Activated T-cell treated with anti-CD3 and anti-CD28 coated beads for 24 hours (primary cell): ENCODE results near the gene COX5A.

Source experiments
- DNase-seq: peaks from one replicate; pipeline ENCODE4 v3.0.0-alpha.2; 2020; ENCODE audit warnings: low read depth

Gene COX5A

GRCh38 chr15:74937590-74938371, at the start of gene COX5A:
COX5A (minus strand) TSS chr15:74938073; CDS start chr15:74938014, 59 bp downstream.
- DNase-seq = peak; percentile 86

- peak; percentile 46 for DNase-seq
These were observed 45.9 kb upstream of the COX5A start for GRCh38 chr15:74983725-74984231.

DNA sequence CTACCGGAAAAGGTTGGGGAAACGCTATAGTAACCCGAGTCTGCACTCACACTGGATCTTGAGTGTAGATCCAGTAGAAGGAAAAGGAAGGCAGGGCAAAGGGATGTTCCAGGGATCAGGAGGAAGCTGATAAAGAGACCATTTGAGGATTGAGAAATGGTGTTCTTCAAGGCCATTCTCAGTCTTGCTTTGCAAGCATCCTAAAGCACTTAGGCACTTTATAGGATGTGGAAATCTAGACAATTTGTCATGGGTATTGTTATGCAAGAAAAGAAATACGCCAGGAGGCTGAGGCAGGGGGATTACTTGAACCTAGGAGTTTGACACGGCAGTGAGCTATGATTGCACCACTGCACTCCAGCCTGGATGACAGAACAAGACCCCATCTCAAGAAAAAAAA, 44.3 kb upstream of the COX5A start:
- no peak for DNase-seq

DNA sequence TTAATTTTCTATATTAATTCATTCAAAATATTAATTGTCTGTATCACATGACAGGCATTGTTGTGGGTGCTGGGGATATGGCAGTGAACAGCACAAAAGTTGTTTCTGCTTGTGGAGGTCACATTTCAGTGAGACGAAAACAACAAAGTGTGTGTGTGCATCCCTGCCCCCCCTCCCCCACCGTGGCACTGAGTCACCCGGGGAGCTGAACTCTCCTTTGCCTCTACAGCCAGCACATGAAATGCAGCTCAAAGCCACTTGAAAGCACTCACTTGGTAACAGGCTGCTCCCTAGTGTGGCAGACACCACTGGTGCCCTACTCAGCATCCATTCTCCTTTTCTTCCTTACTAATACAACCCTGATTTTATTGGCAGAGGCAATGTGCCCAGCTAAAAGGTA, 40.6 kb upstream of the COX5A start:
- DNase-seq = peak; percentile 28

DNA sequence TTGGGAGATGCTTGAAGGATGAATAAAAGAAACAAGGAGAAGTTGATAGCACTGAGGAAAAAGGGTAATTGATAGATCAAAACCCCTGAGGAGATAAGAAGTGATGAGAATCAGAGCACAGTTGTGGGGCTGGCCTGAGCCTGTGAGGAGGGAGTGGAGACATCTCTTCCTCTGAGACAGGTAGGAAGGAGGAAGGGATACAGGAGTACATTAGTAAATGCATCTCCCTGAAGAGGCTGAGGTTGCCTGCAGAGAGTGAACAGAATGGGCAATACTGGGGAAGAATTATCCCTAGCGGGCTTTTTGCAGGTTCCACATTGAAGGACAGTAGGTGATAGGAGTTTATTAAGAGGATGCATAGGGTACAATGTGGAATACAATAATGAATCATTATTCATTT, 40.2 kb upstream of the COX5A start:
- DNase-seq = no peak

DNA sequence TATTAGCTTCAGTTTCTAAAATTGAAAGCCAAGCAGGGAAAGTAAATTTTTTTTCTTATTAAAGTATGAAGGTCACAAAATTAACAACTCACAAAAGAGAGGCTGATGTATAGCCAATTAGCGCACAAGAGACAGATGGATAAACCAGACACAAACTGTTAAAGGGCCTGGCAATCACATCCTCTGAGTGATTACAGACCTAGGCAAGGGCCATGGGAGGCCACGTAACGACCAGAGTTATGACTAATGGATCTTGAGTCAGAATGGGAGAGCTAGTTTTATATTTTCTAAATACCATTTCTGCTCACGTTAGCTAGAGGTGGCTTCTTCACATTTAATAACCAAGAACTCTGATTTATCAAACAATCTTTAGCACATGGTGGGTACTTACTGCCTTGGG, 39.7 kb upstream of the COX5A start:
- no peak for DNase-seq

DNA sequence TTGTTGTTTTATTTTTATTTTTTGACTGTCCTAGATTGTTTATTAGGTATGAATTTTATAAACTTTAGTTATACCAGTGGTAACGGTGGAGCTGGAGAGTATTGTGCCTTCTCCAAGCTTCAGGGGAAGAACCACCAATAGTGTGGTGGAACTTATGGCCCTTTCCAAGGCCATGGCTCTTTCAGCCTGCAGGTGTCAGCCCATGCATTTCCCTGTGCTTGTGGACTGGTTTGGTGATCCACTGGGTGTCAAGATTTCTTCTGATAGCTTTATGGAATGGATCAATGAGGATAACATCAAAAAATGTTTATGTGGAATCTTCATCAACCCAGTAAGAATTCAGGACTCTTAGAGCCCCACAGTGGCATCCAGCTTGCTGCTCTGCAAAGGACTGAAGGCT, 38.3 kb upstream of the COX5A start:
- no peak for DNase-seq

DNA sequence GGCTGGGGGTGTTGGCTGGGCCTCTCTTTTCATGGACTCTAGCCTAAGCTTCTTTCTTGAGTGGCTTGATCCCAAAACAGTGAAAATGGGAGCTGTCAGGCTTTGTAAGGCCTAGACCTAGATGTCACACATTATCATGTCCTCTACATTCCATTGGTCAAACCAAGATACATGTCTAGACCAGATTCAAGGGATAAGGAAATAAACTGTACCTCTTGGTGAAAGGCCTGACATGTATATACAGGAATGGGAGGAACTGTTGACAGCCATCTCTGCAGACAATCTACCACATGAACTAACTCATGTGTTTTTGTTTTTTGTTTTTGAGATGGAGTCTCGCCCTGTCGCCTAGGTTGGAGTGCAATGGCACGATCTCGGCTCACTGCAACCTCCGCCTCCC, 29.8 kb upstream of the COX5A start:
- no peak for DNase-seq

DNA sequence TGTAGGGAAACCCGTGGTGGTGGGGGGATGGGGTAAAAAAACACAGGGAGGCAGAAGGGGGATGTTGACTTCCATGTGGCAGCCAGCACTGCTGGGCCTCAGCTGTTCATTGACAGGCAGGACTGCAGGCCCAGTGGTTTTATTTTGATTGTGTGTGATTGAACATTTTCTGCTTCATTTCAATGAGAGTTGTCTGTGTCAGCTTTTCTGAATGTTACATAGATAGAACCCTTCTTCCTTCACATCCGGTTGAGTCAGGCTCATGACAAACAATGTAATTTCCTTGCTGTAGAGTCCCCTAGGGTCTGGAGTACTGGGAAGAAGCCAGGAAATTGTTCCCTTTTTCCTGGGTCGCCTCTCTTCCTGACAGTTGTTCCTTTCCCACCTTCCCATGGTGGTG, 26.9 kb upstream of the COX5A start:
- no peak for DNase-seq

DNA sequence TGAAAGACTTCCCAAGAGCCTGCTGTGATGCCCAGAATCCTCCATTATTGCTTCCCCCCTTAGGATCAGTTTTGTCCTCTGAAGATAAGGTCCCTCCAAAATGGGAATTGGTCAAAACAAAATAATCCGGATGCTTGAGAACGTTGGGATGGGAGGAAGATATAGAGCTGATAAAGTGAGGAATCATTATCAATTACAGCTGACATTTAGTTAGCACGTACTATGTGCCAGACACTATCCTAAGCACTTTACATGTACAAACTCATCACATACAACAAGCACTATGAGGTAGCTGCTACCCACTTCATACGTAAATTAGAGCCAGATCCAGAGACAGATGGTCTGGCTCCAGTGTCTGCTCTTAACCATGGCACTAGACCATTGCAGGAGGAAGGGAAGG, 25.3 kb upstream of the COX5A start:
- no peak for DNase-seq

- DNase-seq = no peak
These were observed 24.8 kb upstream of the COX5A start for GRCh38 chr15:74962671-74963070.

- no peak for DNase-seq
These were observed 24.3 kb upstream of the COX5A start for GRCh38 chr15:74962219-74962618.

DNA sequence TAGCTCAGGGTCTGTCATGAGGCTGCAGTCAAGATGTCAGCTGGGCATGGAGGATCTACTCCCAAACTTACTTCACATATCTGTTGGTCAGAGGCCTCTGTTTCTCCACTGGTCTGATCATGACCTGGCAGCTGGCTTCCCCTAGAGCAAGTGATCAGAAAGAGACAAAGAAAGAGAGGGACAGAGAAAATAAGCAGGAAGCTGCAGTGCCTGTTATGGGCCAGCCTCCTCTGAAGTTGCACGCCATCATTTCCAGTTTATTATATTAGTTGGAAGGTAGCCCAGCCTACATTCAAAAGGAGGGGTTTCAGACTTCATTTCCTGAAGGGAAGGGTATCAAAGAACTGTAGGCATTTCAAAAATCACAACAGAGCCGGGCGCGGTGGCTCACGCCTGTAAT, 23.7 kb upstream of the COX5A start:
- DNase-seq = no peak

DNA sequence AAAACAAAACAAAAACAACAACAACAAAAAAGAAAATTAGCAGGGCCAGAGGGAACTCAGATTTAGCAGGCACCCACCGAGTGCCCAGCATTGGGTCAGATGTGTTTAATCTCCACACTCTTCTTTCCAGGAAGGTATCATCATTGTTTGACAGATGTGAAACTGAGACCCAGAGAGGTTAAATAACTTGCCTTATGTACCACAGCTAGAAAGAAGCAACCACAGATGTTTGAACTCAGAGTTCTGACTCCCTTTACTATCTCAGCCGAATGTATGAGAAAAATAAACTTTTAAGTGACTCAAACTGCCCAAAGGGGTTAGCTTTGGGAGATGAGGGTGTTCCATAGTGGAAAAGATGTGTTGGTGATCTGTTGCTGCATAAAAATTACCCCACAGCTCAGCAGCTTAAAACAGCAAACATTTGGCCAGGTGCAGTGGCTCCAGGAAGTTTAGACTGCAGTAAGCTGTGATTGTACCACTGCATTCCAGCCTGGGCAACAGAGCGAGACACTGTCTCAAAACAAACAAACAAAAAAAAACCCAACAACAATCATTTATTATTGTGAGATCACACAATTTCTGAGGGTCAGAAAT, 23.2 kb upstream of the COX5A start:
- no peak for DNase-seq

DNA sequence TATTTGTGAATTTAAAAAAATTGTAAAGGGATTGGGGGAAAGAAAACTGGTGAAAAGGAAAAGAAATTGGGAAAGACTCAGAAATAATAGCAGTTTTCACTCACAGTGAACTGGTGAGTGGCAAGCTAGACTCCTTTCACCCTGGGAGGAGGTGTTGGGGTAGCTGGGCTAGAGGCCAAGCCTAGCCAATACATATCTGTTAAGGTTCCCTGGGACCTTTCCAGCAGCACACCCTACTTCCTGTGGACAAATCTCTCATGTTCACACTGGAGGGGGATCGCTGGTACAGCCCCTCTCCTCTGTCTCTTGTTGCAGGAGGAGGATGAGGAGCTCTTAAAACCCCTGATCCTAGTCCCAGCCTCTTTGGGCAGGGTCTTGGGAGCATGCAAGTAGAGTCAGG, 22.4 kb upstream of the COX5A start:
- no peak for DNase-seq

DNA sequence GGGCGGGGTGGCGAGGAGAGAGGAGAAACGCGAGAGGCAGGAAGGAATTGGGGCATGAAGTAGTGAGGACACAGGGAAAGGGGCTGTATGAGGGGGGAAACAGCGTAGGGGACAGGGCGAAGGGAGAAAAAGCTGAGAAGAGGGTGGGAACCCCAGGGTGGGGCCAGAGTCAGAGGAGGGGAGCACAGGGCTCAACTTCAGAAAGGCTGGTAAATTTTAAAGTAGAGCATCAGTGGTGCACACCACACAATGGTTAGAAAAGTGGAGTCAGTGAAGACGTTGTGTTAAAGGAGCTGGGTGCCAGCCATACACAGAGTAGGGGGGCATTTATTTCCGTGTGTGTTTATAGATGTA, 21.7 kb upstream of the COX5A start:
- DNase-seq = no peak

GRCh38 chr15:74958908-74959585, 21.2 kb upstream of the COX5A start:
- DNase-seq = no peak

DNA sequence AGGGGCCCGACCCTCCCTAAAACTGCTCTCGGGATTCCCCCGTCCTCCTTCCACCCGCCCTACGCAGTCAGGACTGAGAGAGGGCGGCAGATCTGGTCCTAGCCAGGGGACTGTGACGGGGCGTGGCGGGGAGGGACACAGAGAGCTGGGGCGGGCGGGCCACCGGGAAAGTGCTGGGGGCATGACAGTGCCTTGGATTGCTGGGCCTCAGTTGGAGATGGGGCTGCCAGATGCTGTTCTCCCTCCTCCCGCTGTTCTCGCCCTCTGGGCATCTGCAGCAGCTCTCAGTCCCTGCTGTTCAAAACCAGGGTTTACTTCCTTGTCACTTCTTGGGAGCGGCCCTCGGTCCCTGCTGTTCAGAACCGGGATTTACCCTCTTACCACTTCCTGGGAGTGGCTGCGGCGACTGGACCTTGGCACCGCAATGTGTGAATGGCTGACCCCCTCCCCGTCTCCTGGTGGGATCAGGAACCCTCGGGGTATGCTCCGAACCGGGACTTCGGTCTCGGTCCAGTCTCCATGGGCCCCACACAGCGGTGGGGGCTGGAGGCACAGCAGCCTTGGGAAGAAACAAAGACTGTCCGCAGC, 20.5 kb upstream of the COX5A start:
- DNase-seq = no peak

- no peak for DNase-seq
These were observed 19.7 kb upstream of the COX5A start for GRCh38 chr15:74957476-74958035.

DNA sequence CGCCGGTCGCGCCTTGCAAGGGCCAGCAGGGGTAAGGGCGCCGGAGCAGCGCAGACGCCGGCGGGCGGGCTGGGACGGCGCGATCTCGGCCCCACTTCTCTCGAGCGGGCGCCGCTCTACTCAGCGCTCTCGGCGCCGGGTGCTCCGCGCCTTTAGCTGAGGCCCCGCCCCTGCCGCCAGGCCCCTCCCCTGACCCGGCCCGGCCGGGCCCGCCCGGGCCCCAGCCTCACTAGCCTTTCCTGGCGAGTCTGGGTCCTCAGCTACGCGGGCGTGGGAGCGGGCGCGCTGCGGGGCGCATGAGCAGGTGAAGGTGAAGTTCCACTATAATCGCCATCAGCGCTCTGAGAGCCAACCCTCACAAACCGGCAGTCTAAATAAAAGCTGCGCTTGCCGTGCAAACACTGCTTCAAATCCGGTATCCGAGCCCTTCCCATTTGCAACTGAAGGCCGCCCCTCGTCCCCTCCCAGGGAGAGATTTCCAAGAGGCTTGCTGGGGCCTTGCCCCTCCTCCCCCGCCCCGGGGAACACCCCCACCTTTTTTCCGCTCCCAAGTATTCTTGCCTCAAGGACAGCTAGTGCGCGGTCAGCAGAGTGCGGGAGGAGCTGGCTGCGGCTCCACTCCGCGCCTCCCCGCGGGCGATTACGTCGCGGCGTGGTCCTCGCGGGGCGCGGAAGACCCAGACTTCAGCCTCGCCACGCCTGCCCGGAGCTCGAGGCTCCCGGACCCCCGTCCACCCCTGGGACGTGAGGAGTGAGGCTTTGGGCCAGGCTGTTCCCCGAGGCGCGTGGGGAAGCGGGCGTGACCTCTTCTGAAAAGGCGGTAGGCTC, 19.0 kb upstream of the COX5A start, which contains the start of gene RPP25:
TSS of gene RPP25 (minus strand) at position 125 of the 828 bp plus-strand sequence. CDS start 189 bp downstream, outside the sequence.
- DNase-seq = peak; percentile 66
